Measurements from ENCODE around the gene ITGB5. TPM values are rescaled to one million over a fixed set of nuclear protein-coding genes. Genes with fewer than 3 reads are reported as not detected.

Gene ITGB5
- polyA plus RNA-seq, 1 experiment, result 393 TPM

DNA sequence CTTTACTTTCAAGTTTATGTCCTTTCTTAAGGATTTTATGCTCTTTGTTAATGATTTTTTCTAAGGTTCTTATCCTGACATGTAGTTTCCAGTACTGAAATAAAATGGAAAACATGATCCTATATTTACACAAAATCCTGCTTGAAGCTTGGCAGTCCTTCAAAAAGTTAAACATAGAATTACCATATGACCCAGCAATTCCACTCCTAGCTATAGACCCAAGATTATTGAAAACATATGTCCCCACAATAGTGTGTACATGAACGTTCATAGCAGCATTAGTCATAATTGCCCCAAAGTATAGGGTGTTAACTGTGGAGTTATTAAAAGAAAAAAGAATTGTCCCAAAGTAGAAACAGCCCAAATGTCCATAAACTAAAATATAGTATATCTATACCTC is 33.2 kb downstream of the ITGB5 start:
- TF ChIP-seq, protein P1, sequence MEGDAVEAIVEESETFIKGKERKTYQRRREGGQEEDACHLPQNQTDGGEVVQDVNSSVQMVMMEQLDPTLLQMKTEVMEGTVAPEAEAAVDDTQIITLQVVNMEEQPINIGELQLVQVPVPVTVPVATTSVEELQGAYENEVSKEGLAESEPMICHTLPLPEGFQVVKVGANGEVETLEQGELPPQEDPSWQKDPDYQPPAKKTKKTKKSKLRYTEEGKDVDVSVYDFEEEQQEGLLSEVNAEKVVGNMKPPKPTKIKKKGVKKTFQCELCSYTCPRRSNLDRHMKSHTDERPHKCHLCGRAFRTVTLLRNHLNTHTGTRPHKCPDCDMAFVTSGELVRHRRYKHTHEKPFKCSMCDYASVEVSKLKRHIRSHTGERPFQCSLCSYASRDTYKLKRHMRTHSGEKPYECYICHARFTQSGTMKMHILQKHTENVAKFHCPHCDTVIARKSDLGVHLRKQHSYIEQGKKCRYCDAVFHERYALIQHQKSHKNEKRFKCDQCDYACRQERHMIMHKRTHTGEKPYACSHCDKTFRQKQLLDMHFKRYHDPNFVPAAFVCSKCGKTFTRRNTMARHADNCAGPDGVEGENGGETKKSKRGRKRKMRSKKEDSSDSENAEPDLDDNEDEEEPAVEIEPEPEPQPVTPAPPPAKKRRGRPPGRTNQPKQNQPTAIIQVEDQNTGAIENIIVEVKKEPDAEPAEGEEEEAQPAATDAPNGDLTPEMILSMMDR (IDR thresholded peaks at IDR 0.05; ENCODE audit: insufficient read depth, low read depth, low read length), result no peak
- POLR2A ChIA-PET, result no interaction called here
- CTCF ChIA-PET, result interaction anchor here (0.9 to 1.9 kb wide), 2 partner anchors 10 to 93 kb away, joined by 3 to 5 read pairs; no protein-coding TSS in a partner anchor
- Histone ChIP-seq H3K4me3 (ENCODE audit: low read depth, low read length) (no peak overlapping the region), H3K27me3 (ENCODE audit: control insufficient read depth, insufficient read depth, low read length) (no peaks in the 10 kb centered on the region), H3K36me3 (ENCODE audit: control insufficient read depth, insufficient read depth, low read length) (no peaks in the 10 kb centered on the region)
- no peak for DNase-seq (ENCODE audit: low read depth)

- H3K4me3 ChIP-seq (ENCODE audit: low read depth, low read length), result no peak overlapping the region
- no peak for DNase-seq (ENCODE audit: low read depth)
- ChIA-PET CTCF (interaction anchor here (0.9 to 1.9 kb wide), 2 partner anchors 9 to 92 kb away, joined by 3 to 5 read pairs; no protein-coding TSS in a partner anchor), POLR2A (no interaction called here)
- no peaks in the 10 kb centered on the region; the same call in 1 of the 2 replicates for H3K36me3 ChIP-seq (ENCODE audit: control insufficient read depth, insufficient read depth, low read length)
- H3K27me3 ChIP-seq (ENCODE audit: control insufficient read depth, insufficient read depth, low read length), result no peaks in the 10 kb centered on the region
- TF ChIP-seq, protein P1 (IDR thresholded peaks at IDR 0.05; ENCODE audit: insufficient read depth, low read depth, low read length), result no peak
Observed at GRCh38 chr3:124853446-124853845, 33.7 kb downstream of the ITGB5 start.

GRCh38 chr3:124851905-124852304 is 35.3 kb downstream of the ITGB5 start:
- ChIA-PET POLR2A (no interaction called here), CTCF (interaction anchor here (0.6 to 1.1 kb wide), 3 partner anchors 33 to 93 kb away, joined by 3 to 5 read pairs (median 3); no protein-coding TSS in a partner anchor)
- TF ChIP-seq, protein P1 (IDR thresholded peaks at IDR 0.05; ENCODE audit: insufficient read depth, low read depth, low read length), result no peak

DNA sequence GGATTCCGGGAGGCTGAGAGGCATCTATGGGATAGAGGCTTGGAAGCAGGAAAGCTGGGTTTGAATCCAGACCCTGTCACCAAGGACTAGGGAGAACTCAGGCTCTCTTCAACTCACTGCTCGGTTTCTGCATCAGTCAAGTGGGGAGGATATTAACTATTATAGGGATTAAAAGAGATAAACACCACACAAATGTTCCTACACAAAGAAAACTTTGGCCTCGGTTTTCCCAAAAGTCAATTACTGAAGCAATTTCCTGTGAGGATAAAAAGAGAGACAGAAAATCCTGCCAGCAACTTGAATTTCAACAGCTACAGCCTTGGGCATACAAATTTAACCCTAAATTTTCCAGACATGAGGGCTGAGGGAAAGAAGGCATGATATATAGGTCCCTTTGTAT is 36.0 kb downstream of the ITGB5 start:
- DNase-seq (ENCODE audit: low read depth), result no peak
- TF ChIP-seq, protein P1 (IDR thresholded peaks at IDR 0.05; ENCODE audit: insufficient read depth, low read depth, low read length), result no peak
- Histone ChIP-seq H3K4me3 (ENCODE audit: low read depth, low read length) (no peak overlapping the region), H3K36me3 (ENCODE audit: control insufficient read depth, insufficient read depth, low read length) (peaks cover 3% of the 10 kb centered on the region), H3K27me3 (ENCODE audit: control insufficient read depth, insufficient read depth, low read length) (no peaks in the 10 kb centered on the region)
- POLR2A ChIA-PET, result interaction anchor here (0.7 kb wide), 1 partner anchor 24 kb away, joined by 5 read pairs; no protein-coding TSS in a partner anchor
- CTCF ChIA-PET, result interaction anchor here (0.6 to 1.4 kb wide), 3 partner anchors 50 to 92 kb away, joined by 3 read pairs; no protein-coding TSS in a partner anchor

More at GRCh38 chr3:124851905-124852304, 35.3 kb downstream of the ITGB5 start:
- Histone ChIP-seq H3K27me3 (ENCODE audit: control insufficient read depth, insufficient read depth, low read length) (no peaks in the 10 kb centered on the region), H3K36me3 (ENCODE audit: control insufficient read depth, insufficient read depth, low read length) (peaks cover 3% of the 10 kb centered on the region), H3K4me3 (ENCODE audit: low read depth, low read length) (no peak overlapping the region)
- DNase-seq (ENCODE audit: low read depth), result no peak

DNA sequence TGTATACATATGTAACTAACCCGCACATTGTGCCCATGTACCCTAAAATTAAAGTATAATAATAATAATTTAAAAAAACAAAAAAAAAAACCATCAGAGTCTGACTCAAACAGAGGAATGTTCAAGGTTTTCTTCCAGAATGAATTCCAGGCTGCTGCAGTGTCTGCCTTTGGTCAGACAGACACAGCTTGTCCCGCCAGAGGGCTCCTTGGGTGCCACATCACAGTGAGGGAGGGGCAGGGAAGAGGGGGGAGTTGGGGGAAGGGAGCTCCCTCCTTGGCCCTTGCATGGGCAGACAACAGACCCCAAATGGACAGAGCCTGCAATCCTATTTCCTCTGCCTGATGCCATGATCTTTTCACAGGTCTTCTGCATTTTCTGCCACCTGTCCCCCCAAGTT is 36.5 kb downstream of the ITGB5 start:
- ChIA-PET CTCF (interaction anchor here (0.6 to 1.4 kb wide), 3 partner anchors 50 to 83 kb away, joined by 3 read pairs; no protein-coding TSS in a partner anchor), POLR2A (interaction anchor here (0.7 kb wide), 1 partner anchor 24 kb away, joined by 5 read pairs; no protein-coding TSS in a partner anchor)
- no peak overlapping the region for H3K4me3 ChIP-seq (ENCODE audit: low read depth, low read length)
- TF ChIP-seq, protein P1 (IDR thresholded peaks at IDR 0.05; ENCODE audit: insufficient read depth, low read depth, low read length), result peak; percentile 34; the same call in 1 of the 2 replicates
- peaks cover 3% of the 10 kb centered on the region for H3K36me3 ChIP-seq (ENCODE audit: control insufficient read depth, insufficient read depth, low read length)
- no peak for DNase-seq (ENCODE audit: low read depth)
- H3K27me3 ChIP-seq (ENCODE audit: control insufficient read depth, insufficient read depth, low read length), result no peaks in the 10 kb centered on the region
